ENCODE measurements around the gene PLCL2.
"Not testable (repeated sequence)": the region's sequence is repeated elsewhere in the genome, so short reads cannot be mapped to it uniquely, and the experiment has no call there.

Gene PLCL2

GRCh38 chr3:16917256-16917935 lies 32.6 kb downstream of the PLCL2 start:
- no peak for DNase-seq (ENCODE audit: low spot score)

GRCh38 chr3:16917980-16918682 lies 33.4 kb downstream of the PLCL2 start:
- no peak for DNase-seq (ENCODE audit: low spot score)

GRCh38 chr3:16918683-16919025 lies 33.9 kb downstream of the PLCL2 start:
- DNase-seq (ENCODE audit: low spot score), result no peak

GRCh38 chr3:16923112-16923511 lies 38.4 kb downstream of the PLCL2 start:
- DNase-seq (ENCODE audit: low spot score), result no peak

GRCh38 chr3:16927485-16927884 lies 42.7 kb downstream of the PLCL2 start:
- no peak for DNase-seq (ENCODE audit: low spot score)

- DNase-seq (ENCODE audit: low spot score), result no peak
These were observed 43.8 kb downstream of the PLCL2 start for GRCh38 chr3:16928386-16929132.

GRCh38 chr3:16929311-16929710 lies 44.6 kb downstream of the PLCL2 start:
- DNase-seq (ENCODE audit: low spot score), result no peak

GRCh38 chr3:16932877-16933276 lies 48.1 kb downstream of the PLCL2 start:
- DNase-seq (ENCODE audit: low spot score), result no peak

GRCh38 chr3:16935781-16936180 lies 51.0 kb downstream of the PLCL2 start:
- no peak for DNase-seq (ENCODE audit: low spot score)

- no peak for DNase-seq (ENCODE audit: low spot score)
These were observed 51.5 kb downstream of the PLCL2 start for GRCh38 chr3:16936233-16936632.

GRCh38 chr3:16936676-16937230 lies 52.0 kb downstream of the PLCL2 start:
- no peak for DNase-seq (ENCODE audit: low spot score)

GRCh38 chr3:16937326-16937845 lies 52.6 kb downstream of the PLCL2 start:
- no peak for DNase-seq (ENCODE audit: low spot score)

- DNase-seq (ENCODE audit: low spot score), result no peak
These were observed 56.3 kb downstream of the PLCL2 start for GRCh38 chr3:16940769-16941700.

- DNase-seq (ENCODE audit: low spot score), result no peak
These were observed 58.2 kb downstream of the PLCL2 start for GRCh38 chr3:16942955-16943354.

- no peak for DNase-seq (ENCODE audit: low spot score)
These were observed 59.1 kb downstream of the PLCL2 start for GRCh38 chr3:16943857-16944256.

GRCh38 chr3:16944356-16944755 lies 59.6 kb downstream of the PLCL2 start:
- DNase-seq (ENCODE audit: low spot score), result no peak

GRCh38 chr3:16945330-16945729 lies 60.6 kb downstream of the PLCL2 start:
- no peak for DNase-seq (ENCODE audit: low spot score)

GRCh38 chr3:16950282-16950681 lies 65.5 kb downstream of the PLCL2 start:
- DNase-seq (ENCODE audit: low spot score), result no peak

GRCh38 chr3:16950845-16951244 lies 66.1 kb downstream of the PLCL2 start:
- DNase-seq (ENCODE audit: low spot score), result no peak

- not testable (repeated sequence) for DNase-seq (ENCODE audit: low spot score)
These were observed 73.1 kb downstream of the PLCL2 start for GRCh38 chr3:16957852-16958251.

GRCh38 chr3:16960125-16960524 lies 75.4 kb downstream of the PLCL2 start:
- no peak for DNase-seq (ENCODE audit: low spot score)

All from CD4-positive, alpha-beta T cell treated with Interleukin-15 for 4 hours (primary cell).